Measurements from ENCODE around the gene DUSP2. TPM values are rescaled to one million over a fixed set of nuclear protein-coding genes. Genes with fewer than 3 reads are reported as not detected.

The DUSP2 gene
- total and polyA plus RNA-seq, 2 donors (not counting 1 experiment from before 2014, with no cell fraction given), result 69.8 to 433 TPM

- Histone ChIP-seq H3K9me3 (ENCODE audit: control extremely low read depth in 1 of 3, control insufficient read depth in 2 of 3, insufficient read depth in 1 of 3, low read length in 2 of 3) (no peaks in the 10 kb centered on the region), H3K4me1 (ENCODE audit: control insufficient read depth in 2 of 2, insufficient read depth in 2 of 2, low read length in 2 of 2) (no peaks in the 10 kb centered on the region), H3K27me3 (replicated peaks in 1 of 4; ENCODE audit: control extremely low read depth in 1 of 4, control insufficient read depth in 3 of 4, insufficient read depth in 4 of 4, low read length in 3 of 4) (no peaks in the 10 kb centered on the region), H3K4me3 (ENCODE audit: control extremely low read depth in 1 of 5, extremely low read depth in 1 of 5, insufficient read depth in 1 of 5, low read depth in 2 of 5, low read length in 4 of 5) (no peak overlapping the region), H3K4me2 (replicated peaks; ENCODE audit: low read depth, low read length, poor library complexity, severe bottlenecking) (no peak overlapping the region), H3K36me3 (replicated peaks in 1 of 2; ENCODE audit: control extremely low read depth in 1 of 2, control insufficient read depth in 1 of 2, extremely low read depth in 1 of 2, insufficient read depth in 2 of 2, low read length in 1 of 2) (no peaks in the 10 kb centered on the region), H3K9ac (ENCODE audit: low read length) (no peak overlapping the region), H4K20me1 (ENCODE audit: control insufficient read depth, insufficient read depth, low read length, poor library complexity, severe bottlenecking) (no peaks in the 10 kb centered on the region), H2AFZ (ENCODE audit: insufficient read depth, low read depth, low read length, poor library complexity, severe bottlenecking) (no peak overlapping the region), H3K27ac (ENCODE audit: low read length in 2 of 2) (no peak overlapping the region), H3K79me2 (ENCODE audit: control insufficient read depth, insufficient read depth, low read length) (no peaks in the 10 kb centered on the region)
- TF ChIP-seq CTCF (IDR thresholded peaks at IDR 0.05) (no peak), EZH2 (IDR thresholded peaks at IDR 0.05; ENCODE audit: borderline replicate concordance, insufficient read depth, low read depth, low read length, poor library complexity, severe bottlenecking) (no peak)
- 87% methylated on average over 7 of the region's 10 CpGs for WGBS (ENCODE audit: insufficient coverage)
- ATAC-seq (ENCODE audit: low read depth) (no peak), DNase-seq (no peak)
- ChIA-PET CTCF (interaction anchor here (0.9 to 1.9 kb wide), 2 partner anchors 9 to 44 kb away, joined by 3 to 12 read pairs; no protein-coding TSS in a partner anchor), POLR2A (no interaction called here)
- H3K27ac Mint-ChIP-seq, result no peak overlapping the region
- H3K9me3 Mint-ChIP-seq (ENCODE audit: insufficient read depth), result no peaks in the 10 kb centered on the region
- intact Hi-C loops (cut with micrococcal nuclease), result no loop called here
- H3K27me3 Mint-ChIP-seq, result no peaks in the 10 kb centered on the region
- no peaks in the 10 kb centered on the region for H3K4me1 Mint-ChIP-seq
- no peak overlapping the region for H3K4me3 Mint-ChIP-seq
Observed at GRCh38 chr2:96131152-96131812, 14.0 kb downstream of the DUSP2 start.

- Histone ChIP-seq H3K27me3 (replicated peaks in 1 of 4; ENCODE audit: control extremely low read depth in 1 of 4, control insufficient read depth in 3 of 4, insufficient read depth in 4 of 4, low read length in 3 of 4) (no peaks in the 10 kb centered on the region), H4K20me1 (ENCODE audit: control insufficient read depth, insufficient read depth, low read length, poor library complexity, severe bottlenecking) (no peaks in the 10 kb centered on the region), H3K9ac (ENCODE audit: low read length) (no peak overlapping the region), H3K36me3 (replicated peaks in 1 of 2; ENCODE audit: control extremely low read depth in 1 of 2, control insufficient read depth in 1 of 2, extremely low read depth in 1 of 2, insufficient read depth in 2 of 2, low read length in 1 of 2) (no peaks in the 10 kb centered on the region), H3K4me3 (ENCODE audit: control extremely low read depth in 1 of 5, extremely low read depth in 1 of 5, insufficient read depth in 1 of 5, low read depth in 2 of 5, low read length in 4 of 5) (no peak overlapping the region), H3K79me2 (ENCODE audit: control insufficient read depth, insufficient read depth, low read length) (no peaks in the 10 kb centered on the region), H2AFZ (ENCODE audit: insufficient read depth, low read depth, low read length, poor library complexity, severe bottlenecking) (no peak overlapping the region), H3K4me2 (replicated peaks; ENCODE audit: low read depth, low read length, poor library complexity, severe bottlenecking) (no peak overlapping the region), H3K4me1 (ENCODE audit: control insufficient read depth in 2 of 2, insufficient read depth in 2 of 2, low read length in 2 of 2) (no peaks in the 10 kb centered on the region), H3K27ac (ENCODE audit: low read length in 2 of 2) (no peak overlapping the region), H3K9me3 (ENCODE audit: control extremely low read depth in 1 of 3, control insufficient read depth in 2 of 3, insufficient read depth in 1 of 3, low read length in 2 of 3) (no peaks in the 10 kb centered on the region)
- Mint-ChIP-seq H3K4me3 (no peak overlapping the region), H3K27ac (no peak overlapping the region), H3K9me3 (ENCODE audit: insufficient read depth) (no peaks in the 10 kb centered on the region), H3K27me3 (no peaks in the 10 kb centered on the region), H3K4me1 (no peaks in the 10 kb centered on the region)
- POLR2A ChIA-PET, result no interaction called here
- DNase-seq (no peak), ATAC-seq (ENCODE audit: low read depth) (no peak)
- CTCF ChIA-PET, result interaction anchor here (0.9 to 1.9 kb wide), 3 partner anchors 10 to 138 kb away, joined by 3 to 12 read pairs (median 3); no protein-coding TSS in a partner anchor
- no peak for TF ChIP-seq CTCF (IDR thresholded peaks at IDR 0.05)
- no peak for TF ChIP-seq EZH2 (IDR thresholded peaks at IDR 0.05; ENCODE audit: borderline replicate concordance, insufficient read depth, low read depth, low read length, poor library complexity, severe bottlenecking)
- intact Hi-C loops (cut with micrococcal nuclease), result no loop called here
- WGBS (ENCODE audit: insufficient coverage), result 88% methylated on average over 4 of the region's 4 CpGs
Observed at GRCh38 chr2:96130483-96130882, 14.8 kb downstream of the DUSP2 start.

All from B cell (primary cell).